Activated T-cell treated with anti-CD3 and anti-CD28 coated beads for 24 hours (primary cell): ENCODE data around the gene CUEDC1.

Experiments
- DNase-seq: peaks from one replicate; pipeline ENCODE4 v3.0.0-alpha.2; 2020; ENCODE audit warnings: low read depth

CUEDC1 gene, protein sequence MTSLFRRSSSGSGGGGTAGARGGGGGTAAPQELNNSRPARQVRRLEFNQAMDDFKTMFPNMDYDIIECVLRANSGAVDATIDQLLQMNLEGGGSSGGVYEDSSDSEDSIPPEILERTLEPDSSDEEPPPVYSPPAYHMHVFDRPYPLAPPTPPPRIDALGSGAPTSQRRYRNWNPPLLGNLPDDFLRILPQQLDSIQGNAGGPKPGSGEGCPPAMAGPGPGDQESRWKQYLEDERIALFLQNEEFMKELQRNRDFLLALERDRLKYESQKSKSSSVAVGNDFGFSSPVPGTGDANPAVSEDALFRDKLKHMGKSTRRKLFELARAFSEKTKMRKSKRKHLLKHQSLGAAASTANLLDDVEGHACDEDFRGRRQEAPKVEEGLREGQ

DNA sequence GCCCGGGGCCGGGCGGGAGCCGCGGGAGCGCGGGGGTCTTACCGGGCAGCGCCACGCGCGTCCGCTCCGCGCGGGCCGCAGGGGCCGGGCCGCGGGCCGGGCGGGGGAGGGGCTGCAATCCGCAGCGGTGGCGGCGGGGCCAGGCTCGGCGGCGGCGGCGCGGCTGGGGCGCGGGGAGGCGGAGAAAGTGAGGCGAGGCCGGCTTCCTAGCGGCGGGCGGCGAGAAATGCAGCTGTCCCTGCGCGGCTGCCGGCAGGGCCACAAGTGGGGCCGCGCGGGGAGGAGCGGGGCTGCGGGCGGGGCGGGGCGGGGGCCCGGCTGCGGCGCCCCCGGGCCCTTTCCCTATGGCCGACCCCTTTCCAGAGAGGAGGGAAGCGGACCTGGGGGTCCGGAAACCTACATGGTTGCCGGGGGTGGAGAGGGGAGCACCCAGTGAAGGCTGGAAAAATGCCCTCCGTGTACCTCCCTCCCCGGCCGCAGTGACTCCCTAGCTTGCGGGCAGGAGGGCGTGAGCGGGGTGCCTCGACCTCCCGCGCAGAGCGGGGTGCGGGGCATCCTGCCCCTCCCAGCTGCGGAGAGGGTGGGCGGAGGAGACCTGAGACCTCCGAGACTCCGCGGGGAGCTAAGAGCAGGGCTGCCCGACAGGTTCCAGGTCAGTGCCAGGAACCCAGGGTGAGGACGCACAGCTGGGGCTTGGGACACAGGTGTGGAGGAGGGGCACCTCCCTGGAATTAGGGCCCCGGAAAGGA is at the start of gene CUEDC1:
TSS of gene CUEDC1 (minus strand) at position 230 of the 749 bp plus-strand sequence. CDS start 69,848 bp downstream, outside the sequence.
- DNase-seq: peak; percentile 54

DNA sequence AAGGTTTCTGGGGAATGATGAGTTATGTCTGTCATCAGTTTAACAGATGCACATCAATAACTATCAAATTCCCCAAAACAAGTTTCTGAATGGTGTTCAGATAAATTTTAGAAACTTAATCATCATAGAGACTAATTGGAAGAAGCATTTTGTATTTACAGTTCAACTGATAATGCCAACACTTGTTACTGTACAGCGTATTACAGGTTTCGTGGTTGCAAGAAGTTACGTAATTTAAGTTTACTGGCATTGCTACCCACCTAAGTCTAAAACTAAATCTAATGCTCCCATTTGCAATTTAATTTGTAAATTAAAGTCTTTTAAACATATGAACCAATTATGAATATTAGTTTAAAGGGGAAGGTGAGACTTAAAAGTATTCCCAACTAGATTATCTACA is 48.8 kb upstream of the CUEDC1 start:
- no peak for DNase-seq

DNA sequence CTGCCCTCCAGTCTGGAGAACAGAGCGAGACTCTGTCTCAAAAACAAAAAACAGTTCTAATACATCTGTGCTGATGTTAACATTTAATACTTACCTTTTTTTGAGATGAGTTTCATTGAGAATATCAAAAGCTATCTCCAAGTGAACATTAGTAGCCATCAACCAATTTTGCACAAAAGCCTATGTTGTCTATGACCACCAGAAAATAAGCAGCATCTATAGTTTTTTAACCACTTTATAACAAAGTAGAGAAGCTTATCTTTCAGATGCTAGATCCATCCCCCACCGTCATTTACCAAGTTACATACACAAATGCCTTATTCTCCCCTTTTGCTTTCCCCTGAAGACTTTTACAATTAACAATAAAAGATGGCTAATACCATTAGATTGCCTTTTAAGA is 47.8 kb upstream of the CUEDC1 start:
- no peak for DNase-seq

DNA sequence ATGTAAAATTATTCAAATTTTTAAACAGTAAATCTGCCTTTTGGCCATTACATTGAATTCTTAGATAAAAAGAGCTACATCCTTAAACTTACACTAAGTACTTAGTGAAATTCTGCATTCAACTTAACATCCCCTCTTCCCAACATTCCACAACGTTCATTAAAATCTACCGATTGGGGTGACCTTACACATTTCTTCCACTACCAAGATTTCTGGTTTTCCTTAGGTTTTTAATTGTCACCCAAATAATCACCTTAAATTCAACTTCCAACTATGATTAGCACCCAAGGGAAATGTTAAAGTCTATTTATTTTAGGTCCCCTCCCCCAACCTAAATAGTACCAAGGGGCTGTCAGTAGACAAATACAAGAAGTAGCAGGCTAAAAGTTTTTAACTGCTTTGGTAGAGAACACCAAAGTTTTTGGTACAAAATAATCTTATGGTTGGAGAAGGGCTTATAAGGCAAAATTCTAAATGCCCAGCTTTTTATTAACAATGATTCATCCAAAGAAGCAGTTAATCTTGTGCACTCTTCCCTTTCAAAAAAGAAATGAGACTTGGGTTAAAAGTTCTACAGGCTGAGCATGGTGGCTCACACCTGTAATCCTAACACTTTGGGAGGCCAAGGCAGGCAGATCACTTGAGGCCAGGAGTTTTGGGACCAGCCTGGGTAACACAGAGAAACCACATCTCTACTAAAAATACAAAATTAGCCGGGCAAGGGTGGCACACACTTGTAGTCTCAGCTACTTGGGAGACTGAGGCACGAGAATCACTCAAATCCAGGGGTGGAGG is 47.1 kb upstream of the CUEDC1 start:
- no peak for DNase-seq

DNA sequence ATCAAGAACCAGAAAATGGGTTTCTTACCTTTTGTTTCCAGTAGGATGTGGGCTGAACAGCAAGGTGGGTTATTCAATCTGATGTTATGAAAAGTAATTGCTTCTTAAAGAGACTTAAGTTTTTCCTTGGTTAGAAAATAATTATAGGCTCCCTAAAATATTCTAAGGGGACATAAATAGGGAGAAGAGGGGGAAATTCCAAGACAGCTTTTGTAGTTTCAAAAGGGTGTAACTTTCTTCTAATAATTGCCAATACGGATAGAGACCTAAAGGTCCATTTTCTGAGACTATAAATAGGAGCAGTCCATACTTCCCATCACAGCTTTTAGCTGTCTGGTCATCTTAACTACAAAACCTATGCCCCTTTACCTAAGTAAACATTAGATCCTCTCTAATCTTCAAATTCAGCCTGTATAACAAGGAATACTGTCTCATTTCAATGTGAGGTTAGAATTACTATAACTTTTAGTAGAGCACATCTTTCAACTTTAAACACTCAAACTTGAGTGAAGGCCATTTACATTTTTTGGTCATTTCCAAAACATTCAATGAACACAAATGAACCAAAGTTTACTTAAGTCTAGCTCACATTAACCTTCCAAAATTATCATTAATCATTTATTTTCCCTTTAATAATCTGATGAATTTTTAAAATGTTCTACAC is 46.4 kb upstream of the CUEDC1 start:
- DNase-seq: no peak

DNA sequence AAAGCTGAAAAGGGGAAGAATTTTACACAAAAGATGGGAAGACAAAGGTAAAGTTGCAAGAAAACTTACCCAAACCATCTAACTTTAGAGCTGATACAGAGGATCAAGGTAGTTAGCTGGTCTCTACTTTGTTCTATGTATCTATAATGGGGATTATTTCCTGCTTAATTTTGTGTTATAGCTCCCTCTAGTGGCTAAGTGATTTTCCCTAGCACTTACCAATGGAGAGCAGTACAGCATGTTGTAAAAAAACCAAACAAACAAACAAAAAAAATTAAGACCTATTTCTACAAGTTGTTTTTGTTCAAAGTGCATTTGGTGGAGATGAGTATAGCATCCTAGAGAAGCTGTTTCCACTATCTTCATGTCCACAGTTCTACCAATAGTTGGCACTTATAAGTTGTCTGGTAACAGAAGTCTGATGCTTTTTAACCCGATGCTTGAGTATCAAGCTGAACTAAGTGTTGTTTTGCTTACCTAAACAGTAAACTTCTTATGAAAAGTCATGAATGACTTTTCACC is 44.3 kb upstream of the CUEDC1 start:
- no peak for DNase-seq

DNA sequence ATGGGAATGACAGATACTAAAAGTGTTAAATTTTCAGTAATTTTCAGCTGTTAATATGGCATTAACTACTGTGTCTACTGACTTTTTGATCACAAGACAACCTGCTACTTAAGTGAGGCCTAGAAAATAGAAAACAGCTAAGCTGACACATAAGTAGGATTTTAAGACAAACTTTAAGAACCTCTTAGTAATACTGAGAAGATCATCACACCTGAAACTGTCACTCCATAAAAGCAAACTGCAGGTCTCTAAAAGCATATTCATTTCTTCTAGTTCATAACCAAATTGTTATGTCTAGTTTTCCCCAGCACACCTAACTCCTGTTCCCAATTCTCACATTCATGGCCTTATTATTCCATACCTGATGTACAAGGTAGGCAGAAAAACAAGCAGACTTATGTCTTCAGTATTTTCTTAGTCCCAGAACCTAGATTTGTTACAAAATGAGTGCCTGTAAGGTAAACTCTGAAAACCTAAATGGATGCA is 43.8 kb upstream of the CUEDC1 start:
- no peak for DNase-seq

DNA sequence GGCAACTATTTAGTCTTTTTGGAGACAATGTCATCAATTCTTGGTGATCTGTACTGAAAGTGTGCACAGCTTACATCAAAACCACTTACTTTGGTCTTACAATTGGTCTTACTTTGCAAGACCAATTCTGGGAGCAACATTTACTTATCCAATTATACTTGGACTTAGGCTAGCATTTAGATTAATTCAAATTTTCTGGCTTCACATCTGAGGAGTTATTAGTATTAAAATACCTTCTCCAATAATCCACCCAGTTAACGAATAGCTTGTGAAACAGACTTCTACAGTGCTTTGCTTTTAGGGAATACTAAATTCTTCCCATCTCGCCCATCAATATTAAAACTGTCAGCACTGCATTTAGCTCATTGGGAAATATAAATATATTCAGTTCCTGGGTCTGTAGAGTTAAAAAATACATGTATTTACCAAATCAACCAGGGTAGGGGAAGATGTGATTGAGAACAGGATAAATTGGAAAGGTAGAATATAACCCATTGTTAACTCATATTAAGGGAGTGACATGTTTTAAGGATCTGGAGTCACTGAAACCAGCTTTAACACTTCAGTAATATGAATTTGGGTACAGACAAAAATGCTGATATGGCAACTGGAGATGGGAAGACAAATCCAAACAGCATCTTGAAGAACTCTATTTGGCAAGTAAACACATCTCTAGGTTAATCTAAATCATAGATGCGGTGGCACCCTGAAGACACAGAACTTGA is 42.0 kb upstream of the CUEDC1 start:
- DNase-seq: no peak

DNA sequence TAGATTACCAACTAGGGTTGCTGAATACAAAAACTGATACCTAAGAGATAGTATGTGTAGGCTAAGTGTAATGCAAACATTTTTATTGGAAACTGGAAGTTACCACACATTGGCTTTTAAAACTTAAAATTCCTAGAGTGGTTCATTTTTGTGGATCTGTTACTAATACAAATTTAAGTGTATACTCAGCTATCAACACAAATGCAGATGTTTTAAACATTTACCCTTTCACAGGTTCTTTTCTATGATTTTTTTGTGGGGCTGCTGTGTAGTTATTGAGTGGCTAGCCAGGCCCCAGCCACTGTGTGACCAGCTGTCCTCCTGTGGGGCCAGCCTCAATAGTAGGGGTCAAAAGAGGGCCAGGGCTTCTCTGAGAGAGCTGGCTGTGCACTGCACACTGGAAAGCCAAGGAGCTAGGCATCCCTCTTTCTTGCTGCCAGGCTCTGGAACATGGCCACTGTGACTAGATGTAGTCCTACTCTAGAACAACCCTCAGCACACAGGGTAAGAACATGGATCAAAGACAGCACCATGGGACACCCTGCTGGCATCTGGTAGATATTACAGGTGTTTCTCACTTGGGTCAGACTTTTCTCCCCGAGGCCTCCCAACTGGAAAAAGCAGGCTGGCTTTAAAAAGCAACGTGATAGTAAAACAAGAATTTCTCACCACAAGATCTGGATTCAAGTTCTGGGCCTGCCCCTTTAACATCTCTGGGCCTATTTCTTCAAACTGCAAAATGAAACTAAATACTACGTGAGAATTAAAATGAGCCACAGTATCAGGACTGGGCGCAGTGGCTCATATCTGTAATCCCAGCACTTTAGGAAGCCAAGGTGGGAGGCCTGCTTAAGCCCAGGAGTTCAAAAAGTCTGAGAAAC is 40.1 kb upstream of the CUEDC1 start:
- DNase-seq: peak; percentile 54

DNA sequence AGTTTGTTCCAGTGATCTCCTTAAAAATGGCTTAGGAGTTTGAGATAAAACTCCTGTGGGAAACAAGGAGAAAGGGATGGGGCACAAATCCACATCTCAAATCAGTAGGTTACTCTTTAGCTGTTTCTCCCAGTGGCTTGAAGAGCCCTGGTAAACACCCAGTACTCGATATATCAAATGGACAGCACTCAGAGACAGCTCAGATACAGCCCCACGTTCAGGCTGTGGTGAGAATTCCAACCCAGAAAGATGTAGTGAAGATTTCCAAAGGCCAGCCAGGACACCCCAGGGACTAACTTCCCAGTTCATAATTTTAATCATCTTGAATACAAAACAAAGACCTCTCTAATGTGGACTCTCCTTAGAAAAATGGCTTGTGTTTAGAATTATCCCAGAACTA is 39.2 kb upstream of the CUEDC1 start:
- no peak for DNase-seq

DNA sequence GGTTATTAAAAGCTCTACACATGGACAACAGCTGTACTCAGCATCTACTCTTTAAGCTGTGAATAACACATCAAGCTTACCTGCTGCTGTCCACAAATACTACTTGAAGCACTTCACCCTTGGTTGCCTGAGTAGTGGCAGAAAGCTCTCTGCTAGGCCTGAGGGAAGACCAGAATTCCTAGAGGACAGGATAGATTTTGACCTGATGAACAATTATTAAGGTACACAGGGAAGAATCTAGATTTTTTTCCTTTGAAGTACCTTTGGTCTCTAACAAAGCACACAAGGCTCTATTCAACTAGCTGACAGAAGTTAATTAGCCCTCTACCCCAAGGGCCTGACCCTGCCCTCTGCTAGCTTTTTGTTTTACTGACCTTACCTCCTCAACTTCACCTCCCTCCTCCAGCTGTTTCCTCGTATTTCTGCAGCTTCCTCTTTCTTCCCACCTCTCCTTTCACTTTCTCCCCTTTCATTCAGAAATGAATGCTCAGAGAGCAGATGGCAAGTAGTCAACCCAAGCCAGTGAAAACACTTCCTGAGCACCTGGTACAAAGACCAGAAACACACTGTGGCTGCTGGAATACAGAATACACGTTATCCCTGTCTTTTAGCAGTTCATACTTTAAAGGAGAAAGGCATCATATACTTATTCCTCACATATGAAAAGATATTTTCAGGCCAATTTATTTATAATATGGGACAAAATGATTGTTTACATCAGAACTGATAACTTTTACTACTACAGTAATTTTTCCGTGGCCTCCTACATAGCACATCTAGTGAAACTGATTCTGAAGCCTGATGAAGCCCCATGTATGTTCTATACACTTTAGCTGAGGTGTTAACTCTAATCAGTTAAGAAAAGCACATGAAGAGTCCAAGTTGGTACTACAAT is 38.5 kb upstream of the CUEDC1 start:
- no peak for DNase-seq

DNA sequence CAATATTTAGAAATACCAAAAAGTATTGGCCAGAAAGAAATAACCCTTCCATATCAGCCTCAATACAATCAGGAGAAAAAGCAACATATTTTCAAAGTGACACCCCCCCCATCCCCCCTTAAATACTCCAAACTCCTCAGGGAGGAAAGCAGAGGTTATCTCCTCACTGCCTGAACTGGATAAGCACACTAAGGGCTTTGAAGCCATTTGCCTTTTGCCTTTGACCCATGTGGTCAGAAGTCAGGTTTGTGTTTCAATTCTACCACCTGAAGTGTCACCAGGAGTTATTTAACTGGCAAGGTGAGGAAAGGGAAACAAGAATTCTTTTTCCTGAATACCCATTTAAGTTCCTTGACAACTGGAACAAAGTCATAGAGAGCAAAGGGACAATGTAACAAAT is 36.3 kb upstream of the CUEDC1 start:
- no peak for DNase-seq

DNA sequence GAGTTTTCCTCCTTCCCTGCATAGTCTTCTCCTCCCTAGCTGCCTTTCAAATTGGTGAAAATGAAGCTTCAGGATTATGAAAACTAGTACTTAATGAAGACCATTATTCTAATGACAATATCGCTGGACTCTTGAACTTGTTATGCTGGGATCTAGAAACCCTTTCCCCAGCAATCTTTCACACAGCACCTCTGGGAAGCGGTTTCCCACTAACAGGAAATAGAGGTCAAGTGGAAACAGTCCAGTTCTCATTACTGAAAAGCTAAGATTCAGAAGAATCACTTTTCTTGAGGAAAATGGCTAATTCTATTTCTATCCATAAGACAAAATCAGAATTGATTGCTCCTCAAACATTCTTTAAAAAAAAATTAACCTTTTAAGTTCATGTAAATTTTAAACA is 34.8 kb upstream of the CUEDC1 start:
- no peak for DNase-seq

DNA sequence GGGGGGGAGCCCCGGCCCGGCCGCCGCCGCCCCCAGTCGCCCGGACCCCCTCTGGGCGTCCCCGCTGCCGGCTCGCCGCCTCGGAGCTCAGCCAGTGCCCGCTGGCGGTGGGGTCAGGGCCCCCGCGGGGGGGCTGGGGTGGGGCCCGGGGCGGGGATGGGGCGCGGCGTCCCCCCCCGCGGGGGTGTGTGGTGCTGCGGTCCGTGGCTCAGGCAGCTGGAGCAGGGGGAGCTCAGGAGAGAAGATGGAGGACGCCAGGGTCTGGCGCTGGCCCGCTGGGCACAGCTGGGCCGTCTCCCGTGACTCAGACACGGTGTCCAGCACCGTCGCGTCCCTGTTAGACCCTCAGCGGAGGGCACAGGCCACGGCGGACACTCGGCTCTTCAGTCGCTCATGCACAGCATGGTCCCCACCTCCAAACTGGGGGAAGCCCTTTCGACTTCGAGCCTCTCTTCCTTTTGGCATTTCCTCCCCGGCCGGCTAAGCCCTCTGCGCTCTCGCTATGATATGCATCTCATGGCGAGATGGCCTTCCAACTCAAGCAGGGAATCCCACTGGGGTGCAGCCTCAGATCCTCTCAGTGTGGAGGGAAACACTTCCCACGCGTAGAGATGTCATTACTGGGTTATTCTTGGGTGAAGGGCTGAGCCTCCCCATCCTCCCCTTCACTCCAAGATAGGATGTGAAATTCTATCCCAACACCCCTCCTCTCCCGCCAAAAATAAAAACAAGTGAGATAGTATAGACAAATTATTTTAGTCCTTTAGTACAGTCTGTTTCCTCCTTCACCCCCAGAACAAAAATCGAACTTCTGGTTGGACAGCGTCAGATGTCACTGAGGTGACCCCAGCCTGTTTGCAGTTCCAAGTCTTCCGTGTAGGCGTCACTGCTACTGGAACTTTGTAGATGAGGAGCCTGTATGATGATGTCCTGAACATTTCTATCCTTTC is 33.4 kb upstream of the CUEDC1 start:
- peak; percentile 20 for DNase-seq

DNA sequence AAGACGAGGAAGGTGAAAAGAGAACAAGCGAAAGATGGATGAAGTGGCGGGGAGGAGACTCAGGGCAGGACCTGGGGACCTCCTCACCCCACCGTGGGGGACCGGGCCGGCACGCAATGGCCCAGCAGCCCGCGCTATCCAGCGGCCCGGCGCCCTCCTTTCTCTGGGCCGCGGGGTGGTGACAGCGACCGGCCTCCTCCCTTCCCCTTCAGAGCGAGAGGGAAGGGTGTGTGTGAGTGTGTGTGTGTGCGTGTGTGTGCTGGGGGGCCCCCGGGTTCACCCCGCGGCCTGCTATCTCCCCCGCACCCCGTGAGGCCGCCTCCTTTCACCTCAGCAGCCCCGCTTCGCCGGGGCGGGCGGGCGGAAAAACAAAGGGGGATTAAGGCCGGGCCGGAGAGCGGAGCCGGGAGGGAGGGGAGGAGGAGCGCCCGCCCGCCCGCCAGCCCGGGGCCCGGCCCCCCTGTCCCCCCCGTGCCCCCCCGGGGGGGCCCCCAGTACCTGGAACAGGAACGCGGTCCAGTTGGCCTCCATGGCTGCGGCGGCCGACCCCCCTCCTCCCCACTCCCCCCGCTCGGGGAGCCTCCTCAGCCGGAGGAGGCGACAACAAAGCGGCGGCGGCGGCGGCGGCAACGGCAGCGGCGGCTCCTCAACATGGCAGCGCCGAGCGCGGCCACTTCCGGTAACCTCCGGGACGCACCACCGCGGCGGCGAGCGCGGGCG is 32.5 kb upstream of the CUEDC1 start, which contains the start of gene VEZF1:
TSS of gene VEZF1 (minus strand) at position 674 of the 720 bp plus-strand sequence. CDS start at position 531, 143 bp downstream.
- peak; percentile 65 for DNase-seq

DNA sequence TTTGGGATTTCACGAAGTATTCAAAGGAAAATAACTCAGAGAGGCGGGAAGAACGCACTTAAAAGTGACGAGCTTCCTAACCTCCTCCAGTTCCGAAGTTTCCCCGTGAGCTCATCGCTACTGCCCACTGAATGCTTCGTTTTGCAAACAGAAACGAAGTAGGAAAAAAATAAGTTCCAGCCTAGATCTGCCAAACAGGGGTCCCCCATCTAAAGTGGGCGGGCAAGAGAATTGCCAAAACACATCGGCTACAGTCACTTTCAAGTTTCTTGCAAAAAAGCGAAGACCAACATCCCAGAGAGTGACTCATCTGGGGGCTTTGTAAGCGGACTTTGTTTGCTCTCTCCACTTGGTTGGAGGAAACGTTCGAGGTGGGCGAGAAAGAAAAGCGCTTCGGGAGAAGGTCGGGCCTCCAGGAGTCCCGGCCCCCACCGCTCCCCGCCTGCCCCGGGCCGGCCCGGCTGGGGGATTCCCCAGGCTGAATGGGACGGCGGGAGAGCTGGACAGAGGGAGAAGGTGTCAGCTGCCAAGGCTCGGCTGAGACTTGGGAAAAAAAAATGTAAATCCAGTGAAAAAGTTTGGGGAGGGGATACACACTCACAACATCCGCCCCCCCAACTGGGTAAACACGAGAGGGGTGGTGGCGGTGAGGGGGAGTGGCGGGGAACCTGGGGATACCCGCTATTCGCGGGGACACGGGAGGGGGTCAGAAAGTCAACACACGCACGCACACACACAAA is 31.8 kb upstream of the CUEDC1 start:
- peak; percentile 33 for DNase-seq
